ENCODE data around the gene AQP7.
"Not testable (repeated sequence)": the region's sequence is repeated elsewhere in the genome, so short reads cannot be mapped to it uniquely, and the experiment has no call there.

AQP7 gene

GRCh38 chr9:33434317-33435105 lies 32.1 kb upstream of the AQP7 start:
- H3K9me3 ChIP-seq (ENCODE audit: control insufficient read depth, low read length), result no peaks in the 10 kb centered on the region
- no peaks in the 10 kb centered on the region for H3K27me3 ChIP-seq (replicated peaks; ENCODE audit: control insufficient read depth, insufficient read depth, low read length, poor library complexity, severe bottlenecking)
- no peaks in the 10 kb centered on the region for H3K36me3 ChIP-seq (ENCODE audit: control insufficient read depth, insufficient read depth, low read length)
- no peak overlapping the region for H3K27ac ChIP-seq (ENCODE audit: insufficient read depth, low read length, poor library complexity, severe bottlenecking)
- no peak for DNase-seq
- no peak overlapping the region for H3K4me3 ChIP-seq (ENCODE audit: insufficient read depth, low read depth, low read length, poor library complexity, severe bottlenecking)
- no peaks in the 10 kb centered on the region for H3K4me1 ChIP-seq (ENCODE audit: control insufficient read depth, insufficient read depth, low read length, poor library complexity, severe bottlenecking)

DNA sequence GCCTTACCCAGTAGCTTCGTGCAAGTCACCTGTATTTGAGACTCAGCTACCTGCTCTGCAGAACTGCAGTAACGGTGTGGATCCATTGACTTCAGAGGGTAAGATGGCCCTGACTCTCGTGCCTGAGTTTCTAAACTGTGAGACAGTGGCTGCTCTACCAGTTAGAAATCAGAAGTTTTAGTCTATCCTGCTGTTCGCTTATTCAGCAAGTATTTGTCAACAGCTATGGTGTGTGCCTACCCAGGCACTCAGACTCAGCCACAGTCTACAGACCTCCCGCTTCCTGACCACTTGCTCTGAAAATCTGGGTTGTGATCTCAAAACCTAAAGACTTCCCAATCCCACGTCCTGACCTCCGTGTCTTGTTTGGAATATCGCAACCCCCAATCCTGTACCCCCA lies 31.5 kb upstream of the AQP7 start:
- DNase-seq, result no peak
- Histone ChIP-seq H3K4me1 (ENCODE audit: control insufficient read depth, insufficient read depth, low read length, poor library complexity, severe bottlenecking) (no peaks in the 10 kb centered on the region), H3K27ac (ENCODE audit: insufficient read depth, low read length, poor library complexity, severe bottlenecking) (no peak overlapping the region), H3K4me3 (ENCODE audit: insufficient read depth, low read depth, low read length, poor library complexity, severe bottlenecking) (no peak overlapping the region), H3K27me3 (replicated peaks; ENCODE audit: control insufficient read depth, insufficient read depth, low read length, poor library complexity, severe bottlenecking) (no peaks in the 10 kb centered on the region), H3K9me3 (ENCODE audit: control insufficient read depth, low read length) (no peaks in the 10 kb centered on the region), H3K36me3 (ENCODE audit: control insufficient read depth, insufficient read depth, low read length) (no peaks in the 10 kb centered on the region)

GRCh38 chr9:33431420-33431819 lies 29.1 kb upstream of the AQP7 start:
- no peak overlapping the region for H3K4me3 ChIP-seq (ENCODE audit: insufficient read depth, low read depth, low read length, poor library complexity, severe bottlenecking)
- H3K36me3 ChIP-seq (ENCODE audit: control insufficient read depth, insufficient read depth, low read length), result no peaks in the 10 kb centered on the region
- no peak for DNase-seq

DNA sequence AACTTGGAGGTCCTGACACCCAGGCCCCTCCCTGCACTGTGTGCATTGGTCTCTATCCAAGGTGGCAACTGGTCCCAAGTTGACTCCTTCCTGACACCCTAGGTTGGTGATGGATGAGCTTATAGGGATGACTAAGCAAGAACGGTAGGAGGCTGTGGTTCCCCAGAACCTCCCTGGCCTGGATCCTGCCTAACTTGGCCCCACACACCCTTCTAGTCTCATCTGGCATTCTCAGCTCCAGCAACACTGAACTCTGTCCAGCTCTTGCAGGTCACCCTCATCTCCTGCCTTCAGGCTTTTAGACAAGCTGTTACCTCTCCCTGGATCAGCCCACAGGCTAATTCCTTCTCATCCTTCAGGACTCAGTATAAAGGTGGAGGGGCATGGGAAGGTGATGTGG lies 28.6 kb upstream of the AQP7 start:
- no peaks in the 10 kb centered on the region for H3K36me3 ChIP-seq (ENCODE audit: control insufficient read depth, insufficient read depth, low read length)
- DNase-seq, result no peak
- H3K4me3 ChIP-seq (ENCODE audit: insufficient read depth, low read depth, low read length, poor library complexity, severe bottlenecking), result no peak overlapping the region
- no peaks in the 10 kb centered on the region for H3K4me1 ChIP-seq (ENCODE audit: control insufficient read depth, insufficient read depth, low read length, poor library complexity, severe bottlenecking)
- no peak overlapping the region for H3K27ac ChIP-seq (ENCODE audit: insufficient read depth, low read length, poor library complexity, severe bottlenecking)
- H3K9me3 ChIP-seq (ENCODE audit: control insufficient read depth, low read length), result no peaks in the 10 kb centered on the region
- H3K27me3 ChIP-seq (replicated peaks; ENCODE audit: control insufficient read depth, insufficient read depth, low read length, poor library complexity, severe bottlenecking), result no peaks in the 10 kb centered on the region

More at GRCh38 chr9:33431420-33431819, 29.1 kb upstream of the AQP7 start:
- no peaks in the 10 kb centered on the region for H3K4me1 ChIP-seq (ENCODE audit: control insufficient read depth, insufficient read depth, low read length, poor library complexity, severe bottlenecking)
- no peaks in the 10 kb centered on the region for H3K27me3 ChIP-seq (replicated peaks; ENCODE audit: control insufficient read depth, insufficient read depth, low read length, poor library complexity, severe bottlenecking)
- no peaks in the 10 kb centered on the region for H3K9me3 ChIP-seq (ENCODE audit: control insufficient read depth, low read length)
- H3K27ac ChIP-seq (ENCODE audit: insufficient read depth, low read length, poor library complexity, severe bottlenecking), result no peak overlapping the region

DNA sequence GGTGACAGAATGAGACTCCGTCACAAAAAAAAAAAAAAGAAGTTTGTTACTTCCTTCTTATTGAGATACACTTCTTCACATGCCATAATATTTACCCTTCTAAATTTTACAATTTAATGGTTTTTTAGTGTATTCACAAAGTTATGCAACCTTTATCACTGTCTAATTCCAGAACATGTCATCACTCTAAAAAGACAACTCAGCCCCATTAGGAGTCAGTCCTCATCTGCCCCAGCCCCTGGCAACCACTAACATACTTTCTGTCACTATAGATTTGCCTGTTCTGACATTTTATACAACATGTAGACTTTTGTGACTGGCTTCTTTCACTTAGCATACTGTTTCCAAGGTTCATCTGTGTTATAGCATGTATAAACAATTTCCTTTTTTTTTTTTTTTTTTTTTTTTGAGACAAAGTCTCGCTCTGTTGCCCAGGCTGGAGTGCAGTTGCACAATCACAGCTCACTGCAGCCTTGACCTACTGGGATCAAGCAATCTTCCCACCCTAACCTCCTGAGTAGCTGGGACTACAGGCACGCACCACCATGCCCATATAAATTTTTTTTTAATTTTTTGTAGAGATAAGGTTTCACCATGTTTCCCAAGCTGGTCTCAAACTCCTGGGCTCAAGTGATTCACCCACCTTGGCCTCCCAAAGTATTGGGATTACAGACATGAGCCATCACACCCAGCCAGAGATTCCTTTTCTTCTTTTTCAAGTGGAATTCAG lies 27.1 kb upstream of the AQP7 start:
- no peak for DNase-seq
- no peak overlapping the region for H3K27ac ChIP-seq (ENCODE audit: insufficient read depth, low read length, poor library complexity, severe bottlenecking)

GRCh38 chr9:33426843-33427293 lies 24.5 kb upstream of the AQP7 start:
- Histone ChIP-seq H3K9me3 (ENCODE audit: control insufficient read depth, low read length) (no peaks in the 10 kb centered on the region), H3K36me3 (ENCODE audit: control insufficient read depth, insufficient read depth, low read length) (no peaks in the 10 kb centered on the region), H3K27ac (ENCODE audit: insufficient read depth, low read length, poor library complexity, severe bottlenecking) (no peak overlapping the region), H3K27me3 (replicated peaks; ENCODE audit: control insufficient read depth, insufficient read depth, low read length, poor library complexity, severe bottlenecking) (no peaks in the 10 kb centered on the region), H3K4me3 (ENCODE audit: insufficient read depth, low read depth, low read length, poor library complexity, severe bottlenecking) (no peak overlapping the region), H3K4me1 (ENCODE audit: control insufficient read depth, insufficient read depth, low read length, poor library complexity, severe bottlenecking) (no peaks in the 10 kb centered on the region)
- peak; percentile 15 to 31 (median 22) for DNase-seq

More for the DNA sequence above, 27.1 kb upstream of the AQP7 start:
- H3K4me3 ChIP-seq (ENCODE audit: insufficient read depth, low read depth, low read length, poor library complexity, severe bottlenecking), result no peak overlapping the region
- H3K9me3 ChIP-seq (ENCODE audit: control insufficient read depth, low read length), result no peaks in the 10 kb centered on the region
- no peaks in the 10 kb centered on the region for H3K36me3 ChIP-seq (ENCODE audit: control insufficient read depth, insufficient read depth, low read length)
- no peaks in the 10 kb centered on the region for H3K4me1 ChIP-seq (ENCODE audit: control insufficient read depth, insufficient read depth, low read length, poor library complexity, severe bottlenecking)
- H3K27me3 ChIP-seq (replicated peaks; ENCODE audit: control insufficient read depth, insufficient read depth, low read length, poor library complexity, severe bottlenecking), result no peaks in the 10 kb centered on the region

GRCh38 chr9:33425128-33425533 lies 22.8 kb upstream of the AQP7 start:
- no peaks in the 10 kb centered on the region for H3K4me1 ChIP-seq (ENCODE audit: control insufficient read depth, insufficient read depth, low read length, poor library complexity, severe bottlenecking)
- DNase-seq, result no peak
- H3K27me3 ChIP-seq (replicated peaks; ENCODE audit: control insufficient read depth, insufficient read depth, low read length, poor library complexity, severe bottlenecking), result no peaks in the 10 kb centered on the region
- H3K9me3 ChIP-seq (ENCODE audit: control insufficient read depth, low read length), result no peaks in the 10 kb centered on the region
- no peaks in the 10 kb centered on the region for H3K36me3 ChIP-seq (ENCODE audit: control insufficient read depth, insufficient read depth, low read length)
- no peak overlapping the region for H3K4me3 ChIP-seq (ENCODE audit: insufficient read depth, low read depth, low read length, poor library complexity, severe bottlenecking)
- H3K27ac ChIP-seq (ENCODE audit: insufficient read depth, low read length, poor library complexity, severe bottlenecking), result no peak overlapping the region

DNA sequence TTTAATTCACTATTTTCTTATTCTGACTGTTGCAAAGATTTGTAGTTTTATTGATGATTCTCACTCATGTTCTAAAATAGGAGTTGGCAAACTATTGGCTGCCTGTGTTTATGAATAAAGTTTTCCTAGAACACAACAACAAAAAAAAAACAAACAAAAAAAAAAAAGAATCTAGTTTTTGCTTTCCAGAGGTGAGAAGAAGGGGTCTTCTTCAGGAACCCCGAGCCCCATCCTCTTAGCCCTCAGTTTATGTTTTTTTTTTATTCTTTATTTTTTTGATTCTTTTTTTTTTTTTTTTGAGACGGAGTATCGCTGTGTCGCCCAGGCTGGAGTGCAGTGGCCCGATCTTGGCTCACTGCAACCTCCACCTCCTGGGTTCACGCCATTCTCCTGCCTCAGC lies 22.1 kb upstream of the AQP7 start:
- H3K27me3 ChIP-seq (replicated peaks; ENCODE audit: control insufficient read depth, insufficient read depth, low read length, poor library complexity, severe bottlenecking); H3K9me3 ChIP-seq (ENCODE audit: control insufficient read depth, low read length); DNase-seq; H3K4me3 ChIP-seq (ENCODE audit: insufficient read depth, low read depth, low read length, poor library complexity, severe bottlenecking); H3K27ac ChIP-seq (ENCODE audit: insufficient read depth, low read length, poor library complexity, severe bottlenecking); H3K36me3 ChIP-seq (ENCODE audit: control insufficient read depth, insufficient read depth, low read length); H3K4me1 ChIP-seq (ENCODE audit: control insufficient read depth, insufficient read depth, low read length, poor library complexity, severe bottlenecking): not testable (repeated sequence)

- not testable (repeated sequence) for H3K27me3 ChIP-seq (replicated peaks; ENCODE audit: control insufficient read depth, insufficient read depth, low read length, poor library complexity, severe bottlenecking); H3K27ac ChIP-seq (ENCODE audit: insufficient read depth, low read length, poor library complexity, severe bottlenecking); H3K36me3 ChIP-seq (ENCODE audit: control insufficient read depth, insufficient read depth, low read length); H3K4me3 ChIP-seq (ENCODE audit: insufficient read depth, low read depth, low read length, poor library complexity, severe bottlenecking); H3K9me3 ChIP-seq (ENCODE audit: control insufficient read depth, low read length); DNase-seq; H3K4me1 ChIP-seq (ENCODE audit: control insufficient read depth, insufficient read depth, low read length, poor library complexity, severe bottlenecking)
These were observed 21.7 kb upstream of the AQP7 start for GRCh38 chr9:33424043-33424442.

DNA sequence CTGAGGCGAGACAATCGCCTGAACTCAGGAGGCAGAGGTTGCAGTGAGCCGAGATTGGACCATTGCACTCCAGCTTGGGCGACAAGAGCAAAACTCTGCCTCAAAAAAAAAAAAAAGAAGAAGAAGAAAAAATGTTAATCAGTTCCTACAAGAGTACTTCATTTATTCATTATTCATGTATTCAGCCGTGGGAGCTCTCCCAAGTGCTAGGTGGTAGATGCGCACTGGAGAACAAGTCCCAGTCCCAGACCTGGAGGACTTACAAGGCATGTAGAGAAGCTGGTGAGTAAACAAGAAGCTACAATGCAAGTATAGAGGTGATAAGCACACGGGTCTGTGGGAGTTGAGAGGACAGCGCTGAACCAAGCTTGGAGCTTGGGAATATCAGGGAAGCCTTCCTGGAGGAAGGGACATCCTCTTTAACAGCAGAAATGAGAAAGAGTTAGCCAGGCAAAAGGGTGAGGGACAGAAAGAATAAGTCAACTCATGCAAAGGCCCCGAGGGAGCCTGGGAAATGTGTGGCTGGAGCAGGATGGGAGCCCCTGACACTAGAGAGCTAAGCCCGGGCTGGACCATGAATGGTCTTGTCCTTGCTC lies 17.4 kb upstream of the AQP7 start:
- Histone ChIP-seq H3K27ac (ENCODE audit: insufficient read depth, low read length, poor library complexity, severe bottlenecking) (no peak overlapping the region), H3K4me3 (ENCODE audit: insufficient read depth, low read depth, low read length, poor library complexity, severe bottlenecking) (no peak overlapping the region), H3K27me3 (replicated peaks; ENCODE audit: control insufficient read depth, insufficient read depth, low read length, poor library complexity, severe bottlenecking) (no peaks in the 10 kb centered on the region), H3K4me1 (ENCODE audit: control insufficient read depth, insufficient read depth, low read length, poor library complexity, severe bottlenecking) (peaks cover 40% of the 10 kb centered on the region), H3K36me3 (ENCODE audit: control insufficient read depth, insufficient read depth, low read length) (no peaks in the 10 kb centered on the region), H3K9me3 (ENCODE audit: control insufficient read depth, low read length) (no peaks in the 10 kb centered on the region)
- DNase-seq, result no peak

All from effector memory CD4-positive, alpha-beta T cell (primary cell).